ENCODE results near the gene PLEKHA3. TPM values are rescaled to one million over a fixed set of nuclear protein-coding genes. Genes with fewer than 3 reads are reported as not detected.
A peak's percentile ranks its signal among the peaks of the same experiment; 100 is the strongest.

PLEKHA3 gene
- total RNA-seq, 1 experiment from 2014 or later: 10.8 TPM

DNA sequence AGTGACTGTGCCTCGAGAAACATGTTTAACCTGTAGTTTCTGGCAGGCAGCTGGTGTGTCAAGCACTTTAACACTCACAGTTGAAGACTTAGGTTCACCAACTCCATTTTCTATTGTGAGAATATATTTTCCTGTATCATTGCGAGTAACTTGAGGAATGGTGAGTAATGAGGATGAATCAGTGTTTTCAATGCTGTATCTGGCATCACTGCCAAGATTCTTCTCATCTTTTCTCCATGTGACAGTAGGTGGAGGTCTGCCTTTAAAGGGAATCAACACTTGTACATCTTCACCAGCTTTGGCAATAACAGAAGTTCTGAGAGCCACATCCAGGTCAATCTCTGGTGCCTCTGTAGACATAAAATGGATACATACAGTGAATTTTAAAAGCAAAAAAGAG, 72.8 kb downstream of the PLEKHA3 start:
- in situ Hi-C loops (cut with HindIII; ENCODE audit: low pct_unique_long_range_greater_than_20kb, low sequenced_read_pairs): no loop called here
- peak; percentile 46 for DNase-seq (ENCODE audit: low read depth)

Other genes with a start within 250 kb of the PLEKHA3 start
- gene PRKRA, start 29.3 kb upstream of the PLEKHA3 start, total RNA-seq (2014; rRNA removed; shearing (Covaris generic); ENCODE audit: low replicate concordance): 94.4 and 98.5 TPM in 2 replicates
- gene PJVK, start 29.1 kb upstream of the PLEKHA3 start, total RNA-seq (2014; rRNA removed; shearing (Covaris generic); ENCODE audit: low replicate concordance): 0.64 and 4.7 TPM in 2 replicates
- gene FKBP7, start 1.9 kb upstream of the PLEKHA3 start, total RNA-seq (2014; rRNA removed; shearing (Covaris generic); ENCODE audit: low replicate concordance): 60.6 and 61.8 TPM in 2 replicates